Fibroblast of upper back skin (primary cell): ENCODE measurements around the gene UBB.

Experiments used
- DNase-seq: peaks from one replicate; pipeline ENCODE4 v3.0.0-alpha.2; 2013

The UBB gene

GRCh38 chr17:16419074-16419928 lies 38.4 kb downstream of the UBB start:
- DNase-seq, result peak; percentile 89

- peak; percentile 91 for DNase-seq
Measured at GRCh38 chr17:16419929-16420271, 39.0 kb downstream of the UBB start.

GRCh38 chr17:16422416-16422815 lies 41.5 kb downstream of the UBB start:
- DNase-seq, result no peak

GRCh38 chr17:16423226-16423872 lies 42.5 kb downstream of the UBB start:
- no peak for DNase-seq

- no peak for DNase-seq
Measured at GRCh38 chr17:16425202-16425601, 44.3 kb downstream of the UBB start.

- no peak for DNase-seq
Measured at GRCh38 chr17:16425698-16426659, 45.1 kb downstream of the UBB start.

- no peak for DNase-seq
Measured at GRCh38 chr17:16427020-16427419, 46.1 kb downstream of the UBB start.

- peak; percentile 72 for DNase-seq
Measured at GRCh38 chr17:16428098-16428882, 47.4 kb downstream of the UBB start.

- DNase-seq, result no peak
Measured at GRCh38 chr17:16429083-16429482, 48.2 kb downstream of the UBB start.

GRCh38 chr17:16430650-16431049 lies 49.8 kb downstream of the UBB start:
- DNase-seq, result no peak

GRCh38 chr17:16432017-16432416 lies 51.1 kb downstream of the UBB start:
- DNase-seq, result no peak
